ENCODE data around the gene PDE11A.
"Not testable (repeated sequence)": the region's sequence is repeated elsewhere in the genome, so short reads cannot be mapped to it uniquely, and the experiment has no call there.

Gene PDE11A

GRCh38 chr2:178074123-178075005 lies 1.8 kb upstream of the PDE11A start:
- DNase-seq (ENCODE audit: low spot score): no peak

GRCh38 chr2:178072000-178072382 lies 586 bp downstream of the PDE11A start:
- no peak for DNase-seq (ENCODE audit: low spot score)

- DNase-seq (ENCODE audit: low spot score): no peak
Measured at GRCh38 chr2:178070824-178071223, 1.8 kb downstream of the PDE11A start.

- DNase-seq (ENCODE audit: low spot score): no peak
Measured at GRCh38 chr2:178069551-178069950, 3.0 kb downstream of the PDE11A start.

GRCh38 chr2:178068823-178069454 lies 3.6 kb downstream of the PDE11A start:
- no peak for DNase-seq (ENCODE audit: low spot score)

- DNase-seq (ENCODE audit: low spot score): no peak
Measured at GRCh38 chr2:178066890-178067669, 5.5 kb downstream of the PDE11A start.

- DNase-seq (ENCODE audit: low spot score): no peak
Measured at GRCh38 chr2:178066324-178066723, 6.3 kb downstream of the PDE11A start.

- DNase-seq (ENCODE audit: low spot score): no peak
Measured at GRCh38 chr2:178059681-178060080, 12.9 kb downstream of the PDE11A start.

GRCh38 chr2:178059111-178059510 lies 13.5 kb downstream of the PDE11A start:
- DNase-seq (ENCODE audit: low spot score): no peak

GRCh38 chr2:178057179-178057680 lies 15.3 kb downstream of the PDE11A start:
- DNase-seq (ENCODE audit: low spot score): no peak

GRCh38 chr2:178056345-178056744 lies 16.2 kb downstream of the PDE11A start:
- no peak for DNase-seq (ENCODE audit: low spot score)

GRCh38 chr2:178051257-178051656 lies 21.3 kb downstream of the PDE11A start:
- not testable (repeated sequence) for DNase-seq (ENCODE audit: low spot score)

- no peak for DNase-seq (ENCODE audit: low spot score)
Measured at GRCh38 chr2:178047391-178047790, 25.2 kb downstream of the PDE11A start.

- DNase-seq (ENCODE audit: low spot score): no peak
Measured at GRCh38 chr2:178044836-178045235, 27.7 kb downstream of the PDE11A start.

GRCh38 chr2:178043266-178043665 lies 29.3 kb downstream of the PDE11A start:
- DNase-seq (ENCODE audit: low spot score): no peak

GRCh38 chr2:178033583-178033982 lies 39.0 kb downstream of the PDE11A start:
- DNase-seq (ENCODE audit: low spot score): not testable (repeated sequence)

- DNase-seq (ENCODE audit: low spot score): no peak
Measured at GRCh38 chr2:178029342-178029741, 43.2 kb downstream of the PDE11A start.

GRCh38 chr2:178025551-178026185 lies 46.9 kb downstream of the PDE11A start:
- DNase-seq (ENCODE audit: low spot score): no peak

- DNase-seq (ENCODE audit: low spot score): no peak
Measured at GRCh38 chr2:178018141-178018540, 54.4 kb downstream of the PDE11A start.

- no peak for DNase-seq (ENCODE audit: low spot score)
Measured at GRCh38 chr2:178016612-178017011, 56.0 kb downstream of the PDE11A start.

- no peak for DNase-seq (ENCODE audit: low spot score)
Measured at GRCh38 chr2:178012639-178013038, 59.9 kb downstream of the PDE11A start.

GRCh38 chr2:178009813-178010212 lies 62.8 kb downstream of the PDE11A start:
- no peak for DNase-seq (ENCODE audit: low spot score)

Data from left forelimb (tissue), 1 donor.